Activated T-helper 17 cell treated with anti-CD3 and anti-CD28 coated beads, Interleukin-2, amount 50 U/mL, for 72 hours (primary cell): ENCODE data around the gene IGF2R. TPM values are rescaled to one million over a fixed set of nuclear protein-coding genes. Genes with fewer than 3 reads are reported as not detected.

Source experiments
- ATAC-seq: fragments of 150-1000 bp; cut with Tn5 transposase; replicated peaks from 2 replicates; pipeline ENCODE4 v1.10.0; 2021; ENCODE audit warnings: mild to moderate bottlenecking, moderate library complexity
- H3K27ac Mint-ChIP-seq: one replicate; pipeline ENCODE4 v1.8.0; 2022; ENCODE audit warnings: mixed read lengths
- H3K27me3 Mint-ChIP-seq: one replicate; pipeline ENCODE4 v1.8.0; 2022; ENCODE audit warnings: mixed read lengths
- H3K36me3 Mint-ChIP-seq: one replicate; pipeline ENCODE4 v1.8.0; 2022; ENCODE audit warnings: low read depth, mild to moderate bottlenecking, mixed read lengths
- H3K4me1 Mint-ChIP-seq: one replicate; pipeline ENCODE4 v1.8.0; 2022; ENCODE audit warnings: mixed read lengths
- H3K4me3 Mint-ChIP-seq: one replicate; pipeline ENCODE4 v1.8.0; 2022; ENCODE audit warnings: mild to moderate bottlenecking, mixed read lengths
- H3K9me3 Mint-ChIP-seq: one replicate; pipeline ENCODE4 v1.8.0; 2022; ENCODE audit warnings: mixed read lengths
- total RNA-seq, 2 donors: library from RNA; stranded (reverse); gene quantifications; one replicate each; pipeline ENCODE4 v1.2.3, GENCODE V29; 2022

Gene IGF2R
- total RNA-seq, 2 donors from 2014 or later, result 68.2 to 82.2 TPM

GRCh38 chr6:160057080-160057479 lies 88.2 kb downstream of the IGF2R start:
- peak overlapping the region; percentile 12 for H3K27ac Mint-ChIP-seq
- H3K36me3 Mint-ChIP-seq, result peaks cover 98% of the 10 kb centered on the region
- no peaks in the 10 kb centered on the region for H3K9me3 Mint-ChIP-seq
- H3K4me1 Mint-ChIP-seq, result peaks cover 5% of the 10 kb centered on the region
- no peak overlapping the region for H3K4me3 Mint-ChIP-seq
- ATAC-seq, result no peak
- H3K27me3 Mint-ChIP-seq, result no peaks in the 10 kb centered on the region

- no peak overlapping the region for H3K4me3 Mint-ChIP-seq
- no peaks in the 10 kb centered on the region for H3K27me3 Mint-ChIP-seq
- H3K9me3 Mint-ChIP-seq, result no peaks in the 10 kb centered on the region
- no peak for ATAC-seq
- peaks cover 5% of the 10 kb centered on the region for H3K4me1 Mint-ChIP-seq
- no peak overlapping the region for H3K27ac Mint-ChIP-seq
- H3K36me3 Mint-ChIP-seq, result peaks cover 98% of the 10 kb centered on the region
Observed at GRCh38 chr6:160058603-160059215, 89.8 kb downstream of the IGF2R start.

DNA sequence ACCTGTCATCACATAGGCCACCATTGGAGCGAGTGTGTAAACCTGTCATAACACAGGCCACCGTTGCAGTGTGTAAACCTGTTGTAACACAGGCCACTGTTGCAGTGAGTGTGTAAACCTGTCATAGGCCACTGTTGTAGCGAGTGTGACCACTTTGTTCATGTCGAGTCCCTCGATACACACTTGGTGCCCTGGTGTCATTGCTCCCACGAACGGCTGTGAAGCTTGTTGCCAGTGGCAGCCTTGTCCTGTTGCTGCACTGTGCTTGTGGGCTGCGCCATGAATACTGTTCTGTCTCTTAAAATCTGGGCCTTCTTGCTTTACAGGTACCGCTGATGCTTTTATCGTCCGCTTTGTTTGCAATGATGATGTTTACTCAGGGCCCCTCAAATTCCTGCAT lies 91.3 kb downstream of the IGF2R start:
- Mint-ChIP-seq H3K27me3 (no peaks in the 10 kb centered on the region), H3K9me3 (no peaks in the 10 kb centered on the region), H3K4me1 (peaks cover 5% of the 10 kb centered on the region), H3K4me3 (no peak overlapping the region), H3K36me3 (peaks cover 98% of the 10 kb centered on the region), H3K27ac (no peak overlapping the region)
- ATAC-seq, result no peak

DNA sequence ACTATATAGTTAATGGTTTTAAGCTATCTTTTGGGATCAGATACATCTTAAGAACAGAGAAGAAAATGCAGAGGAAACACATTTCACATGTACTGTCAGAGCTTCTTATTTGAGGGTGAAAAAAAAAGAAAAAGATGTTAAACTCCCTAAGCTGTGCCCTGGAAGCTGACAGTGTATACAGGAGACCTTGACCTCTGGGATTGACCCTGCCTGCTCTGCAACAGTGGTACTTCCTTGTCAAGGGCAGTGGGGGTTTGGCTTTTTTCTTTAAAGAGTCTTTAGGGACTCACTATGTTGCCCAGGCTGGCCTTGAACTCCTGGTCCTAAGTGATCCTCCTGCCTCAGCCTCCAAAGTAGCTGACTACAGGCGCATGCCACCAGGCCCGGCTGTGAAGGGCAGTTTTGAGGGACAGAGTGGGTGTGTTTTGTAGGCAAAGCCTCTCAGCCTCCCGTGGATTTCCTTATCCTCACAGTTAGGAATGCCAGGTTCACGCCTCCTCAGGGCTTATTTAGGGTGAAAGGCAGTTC lies 92.1 kb downstream of the IGF2R start:
- Mint-ChIP-seq H3K27ac (no peak overlapping the region), H3K27me3 (no peaks in the 10 kb centered on the region), H3K4me3 (no peak overlapping the region), H3K9me3 (no peaks in the 10 kb centered on the region), H3K36me3 (peaks cover 98% of the 10 kb centered on the region), H3K4me1 (peaks cover 5% of the 10 kb centered on the region)
- ATAC-seq, result no peak

DNA sequence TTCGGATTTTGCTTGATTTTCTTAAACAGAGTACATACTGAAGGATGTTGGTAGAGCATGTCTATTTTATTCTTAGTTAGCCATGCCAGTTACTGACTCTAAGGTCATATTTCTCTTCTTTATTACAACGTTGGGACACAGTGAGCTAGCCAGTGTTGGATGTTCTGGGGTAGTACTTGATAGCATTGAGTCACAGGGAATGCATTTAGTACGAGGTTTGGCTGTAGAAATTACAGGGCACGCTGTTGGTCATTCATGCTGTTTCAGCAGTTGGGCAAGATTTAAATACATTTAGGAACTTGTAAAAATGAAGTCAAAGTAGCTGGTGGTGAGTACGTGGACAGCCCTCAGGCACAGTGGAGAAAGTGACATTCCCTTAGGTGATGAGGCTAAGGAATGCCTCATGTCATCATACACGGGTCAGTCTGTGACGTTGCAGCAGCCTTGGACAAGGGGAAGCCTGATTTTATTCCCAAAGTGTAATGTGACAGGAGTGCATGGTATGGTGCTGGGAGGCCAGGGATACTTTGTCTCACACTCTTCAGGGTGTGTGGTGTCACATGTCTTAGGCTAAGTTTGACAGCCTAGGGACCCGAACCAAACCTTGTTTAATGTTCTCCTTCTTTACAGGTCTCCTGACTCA lies 95.0 kb downstream of the IGF2R start:
- H3K4me1 Mint-ChIP-seq, result peaks cover 17% of the 10 kb centered on the region
- ATAC-seq, result no peak

DNA sequence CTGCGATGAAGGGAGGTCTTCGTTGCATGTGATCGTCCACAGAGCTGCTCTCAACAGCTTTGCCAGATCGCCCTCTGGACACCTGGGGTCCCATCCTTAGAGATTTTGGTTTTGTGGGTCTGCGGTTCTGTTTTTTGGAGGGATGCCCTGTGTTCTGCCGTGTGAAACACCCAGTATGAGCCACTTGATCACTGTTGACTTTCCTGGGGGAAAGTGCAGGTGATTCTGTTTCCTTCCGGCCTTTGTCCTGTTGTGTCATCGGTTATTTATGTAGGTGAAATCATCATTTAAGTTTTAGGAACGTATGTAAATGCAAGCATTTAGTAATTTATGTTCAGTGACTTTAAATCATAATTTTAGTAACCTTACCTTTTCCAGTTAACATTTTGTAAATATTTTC lies 96.3 kb downstream of the IGF2R start:
- Mint-ChIP-seq H3K36me3 (peaks cover 100% of the 10 kb centered on the region), H3K4me3 (no peak overlapping the region), H3K27ac (no peak overlapping the region), H3K9me3 (no peaks in the 10 kb centered on the region), H3K27me3 (no peaks in the 10 kb centered on the region), H3K4me1 (peaks cover 23% of the 10 kb centered on the region)
- ATAC-seq, result no peak

More for the DNA sequence above, 95.0 kb downstream of the IGF2R start:
- H3K9me3 Mint-ChIP-seq, result no peaks in the 10 kb centered on the region
- H3K36me3 Mint-ChIP-seq, result peaks cover 98% of the 10 kb centered on the region
- H3K27ac Mint-ChIP-seq, result no peak overlapping the region
- no peak overlapping the region for H3K4me3 Mint-ChIP-seq
- H3K27me3 Mint-ChIP-seq, result no peaks in the 10 kb centered on the region

- Mint-ChIP-seq H3K9me3 (no peaks in the 10 kb centered on the region), H3K36me3 (peaks cover 99% of the 10 kb centered on the region), H3K27me3 (no peaks in the 10 kb centered on the region), H3K4me3 (no peak overlapping the region), H3K27ac (no peak overlapping the region), H3K4me1 (peaks cover 23% of the 10 kb centered on the region)
- ATAC-seq, result no peak
Observed at GRCh38 chr6:160067564-160067963, 98.7 kb downstream of the IGF2R start.

- H3K4me1 Mint-ChIP-seq, result peaks cover 23% of the 10 kb centered on the region
- ATAC-seq, result no peak
- peaks cover 99% of the 10 kb centered on the region for H3K36me3 Mint-ChIP-seq
- H3K9me3 Mint-ChIP-seq, result no peaks in the 10 kb centered on the region
- no peaks in the 10 kb centered on the region for H3K27me3 Mint-ChIP-seq
- H3K27ac Mint-ChIP-seq, result peak overlapping the region; percentile 64
- peak overlapping the region; percentile 39 for H3K4me3 Mint-ChIP-seq
Observed at GRCh38 chr6:160068346-160068745, 99.5 kb downstream of the IGF2R start.

- ATAC-seq, result peak; percentile 40
- Mint-ChIP-seq H3K27ac (peak overlapping the region; percentile 64), H3K36me3 (peaks cover 99% of the 10 kb centered on the region), H3K4me1 (peaks cover 23% of the 10 kb centered on the region), H3K9me3 (no peaks in the 10 kb centered on the region), H3K27me3 (no peaks in the 10 kb centered on the region), H3K4me3 (peak overlapping the region; percentile 39)
Observed at GRCh38 chr6:160069050-160069454, 100.2 kb downstream of the IGF2R start.

- peak overlapping the region; percentile 64 for H3K27ac Mint-ChIP-seq
- H3K9me3 Mint-ChIP-seq, result no peaks in the 10 kb centered on the region
- H3K4me1 Mint-ChIP-seq, result peaks cover 23% of the 10 kb centered on the region
- peaks cover 99% of the 10 kb centered on the region for H3K36me3 Mint-ChIP-seq
- no peak for ATAC-seq
- no peak overlapping the region for H3K4me3 Mint-ChIP-seq
- no peaks in the 10 kb centered on the region for H3K27me3 Mint-ChIP-seq
Observed at GRCh38 chr6:160069459-160069858, 100.6 kb downstream of the IGF2R start.

- no peak overlapping the region for H3K4me3 Mint-ChIP-seq
- peaks cover 23% of the 10 kb centered on the region for H3K4me1 Mint-ChIP-seq
Observed at GRCh38 chr6:160070427-160070826, 101.5 kb downstream of the IGF2R start.

GRCh38 chr6:160070831-160071230 lies 101.9 kb downstream of the IGF2R start:
- Mint-ChIP-seq H3K36me3 (peaks cover 99% of the 10 kb centered on the region), H3K4me1 (peaks cover 23% of the 10 kb centered on the region), H3K9me3 (no peaks in the 10 kb centered on the region), H3K27me3 (no peaks in the 10 kb centered on the region), H3K27ac (peak overlapping the region; percentile 36), H3K4me3 (no peak overlapping the region)
- no peak for ATAC-seq

More at GRCh38 chr6:160070427-160070826, 101.5 kb downstream of the IGF2R start:
- ATAC-seq, result no peak
- peak overlapping the region; percentile 36 for H3K27ac Mint-ChIP-seq
- H3K9me3 Mint-ChIP-seq, result no peaks in the 10 kb centered on the region
- peaks cover 99% of the 10 kb centered on the region for H3K36me3 Mint-ChIP-seq
- H3K27me3 Mint-ChIP-seq, result no peaks in the 10 kb centered on the region

DNA sequence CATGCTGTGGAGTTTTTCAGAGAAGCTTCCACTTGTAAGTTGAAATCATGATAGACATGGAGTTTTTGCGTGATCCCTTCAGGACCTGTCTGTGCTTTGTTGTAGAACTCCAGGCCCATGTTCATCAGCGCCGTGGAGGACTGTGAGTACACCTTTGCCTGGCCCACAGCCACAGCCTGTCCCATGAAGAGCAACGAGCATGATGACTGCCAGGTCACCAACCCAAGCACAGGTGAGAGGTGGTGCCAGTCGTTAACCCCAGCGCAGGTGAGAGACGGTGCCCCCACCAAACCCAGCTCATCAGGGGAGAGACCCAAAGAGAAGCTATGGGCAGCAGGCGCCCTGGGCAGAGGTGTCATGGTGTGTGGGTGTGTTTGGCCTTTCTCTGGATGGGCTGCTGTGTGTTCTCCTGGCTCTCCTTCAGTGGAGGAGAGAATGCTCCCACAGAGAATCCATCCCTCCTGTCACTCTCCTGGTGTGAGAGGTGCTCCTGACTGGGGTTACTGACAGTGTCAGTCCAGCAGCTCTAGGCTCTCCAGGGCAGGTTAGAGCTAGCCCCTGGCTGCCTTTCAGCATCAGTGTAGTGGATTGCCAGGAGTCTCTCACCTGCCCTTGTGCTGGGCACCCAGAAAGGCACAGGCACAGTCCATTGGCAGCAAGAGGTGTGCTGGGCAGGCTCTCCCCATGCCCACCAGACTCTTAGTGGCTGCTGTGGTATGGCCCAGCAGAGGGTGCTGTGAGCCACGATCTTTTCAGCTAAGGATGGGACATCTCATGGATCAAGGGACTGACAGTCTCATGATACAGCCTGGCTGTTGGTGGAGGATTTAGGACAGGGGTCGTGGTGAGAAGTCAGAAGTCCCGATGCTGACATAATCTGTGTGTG lies 103.2 kb downstream of the IGF2R start:
- no peak for ATAC-seq
- Mint-ChIP-seq H3K9me3 (no peaks in the 10 kb centered on the region), H3K4me1 (peaks cover 17% of the 10 kb centered on the region), H3K27ac (no peak overlapping the region), H3K27me3 (no peaks in the 10 kb centered on the region), H3K4me3 (no peak overlapping the region), H3K36me3 (peaks cover 99% of the 10 kb centered on the region)

- Mint-ChIP-seq H3K9me3 (no peaks in the 10 kb centered on the region), H3K4me3 (no peak overlapping the region), H3K27ac (peak overlapping the region; percentile 56), H3K4me1 (peaks cover 13% of the 10 kb centered on the region), H3K36me3 (peaks cover 99% of the 10 kb centered on the region), H3K27me3 (no peaks in the 10 kb centered on the region)
- no peak for ATAC-seq
Observed at GRCh38 chr6:160073272-160073671, 104.4 kb downstream of the IGF2R start.
